Heart left ventricle (tissue), 16 donors: ENCODE measurements around the gene RGS9. TPM values are rescaled to one million over a fixed set of nuclear protein-coding genes. Genes with fewer than 3 reads are reported as not detected.
A peak's percentile ranks its signal among the peaks of the same experiment; 100 is the strongest.

ENCODE experiments used
- ATAC-seq, 4 donors: fragments of 200-7000 bp; cut with Tn5 transposase; one replicate each; pipeline ENCODE4 v1.9.1; 2020 to 2022; ENCODE audit warnings: moderate library complexity in 4 of 4, mild to moderate bottlenecking in 3 of 4, moderate number of reproducible peaks in 1 of 4
- DNase-seq, 5 donors: peaks; one replicate each; pipeline ENCODE4 v3.0.0-alpha.2; 2020
- H3K27ac ChIP-seq, 12 donors: fragments of 200-600 bp; sonication (generic) in 4 of 12; one replicate each; pipeline versions ENCODE4 v1.5.0 to v1.8.0; 2016 to 2022; ENCODE audit warnings: mild to moderate bottlenecking in 2 of 12
- H3K27me3 ChIP-seq, 9 donors: fragments of 200-600 bp; sonication (generic) in 2 of 9; one replicate each; pipeline versions ENCODE4 v1.5.1 to v1.8.0; 2016 to 2022; ENCODE audit warnings: mild to moderate bottlenecking in 3 of 9
- H3K36me3 ChIP-seq, 9 donors: fragments of 200-600 bp; sonication (generic) in 2 of 9; one replicate each; pipeline versions ENCODE4 v1.5.0 to v1.8.0; 2018 to 2022; ENCODE audit warnings: mild to moderate bottlenecking in 2 of 9
- H3K4me1 ChIP-seq, 12 donors: fragments of 200-600 bp; sonication (generic) in 4 of 12; one replicate each; pipeline versions ENCODE4 v1.5.0 to v1.8.0; 2016 to 2022; ENCODE audit warnings: mild to moderate bottlenecking in 3 of 12
- H3K4me3 ChIP-seq, 12 donors: fragments of 200-600 bp; sonication (generic) in 4 of 12; one replicate each; pipeline versions ENCODE4 v1.5.0 to v1.8.0; 2017 to 2022; ENCODE audit warnings: mild to moderate bottlenecking in 9 of 12, moderate library complexity in 4 of 12
- H3K9me3 ChIP-seq, 12 donors: fragments of 200-600 bp; sonication (generic) in 4 of 12; one replicate each; pipeline versions ENCODE4 v1.5.0 to v1.8.0; 2016 to 2022; ENCODE audit warnings: mild to moderate bottlenecking in 1 of 12
- POLR2A ChIP-seq, 2 donors: fragments of 450-650 bp; IDR thresholded peaks; one replicate each; pipeline ENCODE4 v1.6.1; 2017; ENCODE audit warnings: antibody characterized with exemption in 2 of 2, mild to moderate bottlenecking in 2 of 2, moderate library complexity in 2 of 2
- WGBS, 4 donors: extraction: QIAGEN DNeasy Blood & Tissue Kit in 2 of 4; methylation state at CpG; one replicate each; pipeline versions ENCODE4 v1.1.5 to v1.1.7; 2013 to 2018; 5-methylcytosine and 5-hydroxymethylcytosine counted together
- intact Hi-C, 10 donors: fragments of 100-400 bp; cut with DNase I; formaldehyde crosslinking; loops; one replicate each; pipeline versions ENCODE4 v1.11.1 to v1.14.2; 2022
- polyA plus RNA-seq, 2 donors: library from polyadenylated mRNA; stranded (reverse); fragments of 200-250 nt; gene quantifications; one replicate each; pipeline ENCODE4 v1.2.3, GENCODE V29; 2013
- total RNA-seq, 9 donors: library from RNA; depleted of rRNA in 2 of 9; stranded (reverse); fragments of >200 nt in 2 of 9; fragmentation: NEBNext Ultra II Directional in 3 of 9; extraction: Animal tissue kit (Norgen Biotek cat#: 25700) in 3 of 9; gene quantifications; one replicate each; pipeline versions ENCODE4 v1.1.0 to v1.2.4, GENCODE V29; 2016 to 2023
- TF ChIP-seq, protein P1 (sequence below), 12 donors: fragments of 200-600 bp; sonication (generic) in 4 of 12; IDR thresholded peaks; one replicate each; pipeline versions ENCODE4 v1.5.0 to v1.8.0; 2018 to 2022; ENCODE audit warnings: antibody characterized with exemption in 12 of 12, mild to moderate bottlenecking in 5 of 12
- donor health status: ischemic (EF 13 %, LVEDD 7.1; RV severe dilation, severe dysfunction).
- donor health status: healthy with polysubstance abuse.
- donor health status: DM: no; HTN: yes; CAD: no.
- donor health status: DM: no; HTN: no; CAD: no.
- donor health status: ischemic (EF 25% LVEDD 6.9; RV normal size, moderate dysfunction).
- donor health status: ischemic (EF 25% LVEDD 5.7; RV mildly dilated, moderate dysfunction).
- donor health status: healthy.
- donor health status: DM: yes; HTN: yes; CAD: no.
- donor health status: ischemic (EF 35%, LVEDD 5.7; RV mildly dilated, moderate dysfunction).
- donor health status: nonischemic (EF 11% LVEDD 7.7; RV severe dilation, severe dysfunction).
- donor health status: DM: yes; HTN: yes; CAD: no.
- donor health status: PGD.
- donor health status: ischemic (EF 29% LVEDD 5.4; RV normal size, mild dysfunction).
- donor health status: nonischemic (EF 23%, LVEDD 6.1; RV moderate dilation, normal function).

The RGS9 gene
- total and polyA plus RNA-seq, 11 donors = 0.68 to 5.1 (median 1.4) TPM

DNA sequence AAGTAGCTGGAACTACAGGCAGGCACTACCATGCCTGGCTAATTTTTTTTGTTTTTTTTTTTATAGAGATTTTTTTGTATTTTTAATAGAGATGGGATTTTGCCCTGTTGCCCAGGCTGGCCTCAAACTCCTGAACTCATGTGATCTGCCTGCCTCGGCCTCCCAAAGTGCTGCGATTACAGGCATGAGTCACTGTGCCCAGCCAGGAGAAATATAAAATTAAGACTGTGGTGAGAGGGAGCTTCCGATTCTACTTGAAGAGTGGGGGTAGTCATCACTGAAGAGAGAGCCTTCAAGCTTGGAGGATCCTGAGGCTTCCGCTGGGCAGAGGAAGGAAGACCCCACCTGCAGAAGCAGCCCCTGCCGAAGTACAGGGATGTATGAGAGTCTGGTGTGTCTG, 34.4 kb upstream of the RGS9 start:
- Histone ChIP-seq H3K27ac (no peak overlapping the region), H3K9me3 (no peaks in the 10 kb centered on the region), H3K36me3 (no peaks in the 10 kb centered on the region), H3K4me3 (no peak overlapping the region), H3K4me1 (peaks cover 0 to 37% (median 17%) of the 10 kb centered on the region in 12 donors), H3K27me3 (no peaks in the 10 kb centered on the region)
- DNase-seq (no peak), ATAC-seq (no peak)
- TF ChIP-seq, protein P1, sequence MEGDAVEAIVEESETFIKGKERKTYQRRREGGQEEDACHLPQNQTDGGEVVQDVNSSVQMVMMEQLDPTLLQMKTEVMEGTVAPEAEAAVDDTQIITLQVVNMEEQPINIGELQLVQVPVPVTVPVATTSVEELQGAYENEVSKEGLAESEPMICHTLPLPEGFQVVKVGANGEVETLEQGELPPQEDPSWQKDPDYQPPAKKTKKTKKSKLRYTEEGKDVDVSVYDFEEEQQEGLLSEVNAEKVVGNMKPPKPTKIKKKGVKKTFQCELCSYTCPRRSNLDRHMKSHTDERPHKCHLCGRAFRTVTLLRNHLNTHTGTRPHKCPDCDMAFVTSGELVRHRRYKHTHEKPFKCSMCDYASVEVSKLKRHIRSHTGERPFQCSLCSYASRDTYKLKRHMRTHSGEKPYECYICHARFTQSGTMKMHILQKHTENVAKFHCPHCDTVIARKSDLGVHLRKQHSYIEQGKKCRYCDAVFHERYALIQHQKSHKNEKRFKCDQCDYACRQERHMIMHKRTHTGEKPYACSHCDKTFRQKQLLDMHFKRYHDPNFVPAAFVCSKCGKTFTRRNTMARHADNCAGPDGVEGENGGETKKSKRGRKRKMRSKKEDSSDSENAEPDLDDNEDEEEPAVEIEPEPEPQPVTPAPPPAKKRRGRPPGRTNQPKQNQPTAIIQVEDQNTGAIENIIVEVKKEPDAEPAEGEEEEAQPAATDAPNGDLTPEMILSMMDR (IDR thresholded peaks at IDR 0.05) = no peak
- no peak for TF ChIP-seq POLR2A (IDR thresholded peaks at IDR 0.05)
- 75 to 85% (median 78%) methylated on average over 5 of the region's 5 CpGs for whole genome bisulfite sequencing, 4 donors
- intact Hi-C loops = loop anchor here in 9 of 10 donors (5.0 to 10.0 kb wide), 7 partner anchors 40 to 140 kb away; partner anchors contain the start of gene GNA13 (in 1 of the 9)

DNA sequence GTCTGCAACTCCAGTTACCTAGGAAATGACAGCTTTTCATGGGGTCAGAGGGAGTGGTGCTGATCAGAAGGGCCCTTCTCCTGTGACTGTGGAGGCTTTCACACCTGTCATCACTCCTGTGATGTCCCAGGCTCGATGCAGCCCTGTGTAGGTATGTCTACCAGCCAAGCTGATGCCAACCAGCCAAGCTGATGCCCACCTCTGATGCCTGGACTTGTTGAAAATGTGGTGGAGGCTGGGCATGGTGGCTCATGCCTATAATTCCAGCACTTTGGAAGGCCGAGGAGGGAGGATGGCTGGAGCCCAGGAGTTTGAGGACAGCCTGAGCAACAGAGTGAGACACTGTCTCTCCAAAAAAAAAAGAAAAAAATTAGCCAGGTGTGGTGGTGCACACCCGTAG, 33.7 kb upstream of the RGS9 start:
- ATAC-seq (no peak), DNase-seq (no peak)
- Histone ChIP-seq H3K9me3 (no peaks in the 10 kb centered on the region), H3K4me1 (peaks cover 0 to 37% (median 17%) of the 10 kb centered on the region in 12 donors), H3K27ac (no peak overlapping the region), H3K27me3 (no peaks in the 10 kb centered on the region), H3K4me3 (no peak overlapping the region), H3K36me3 (no peaks in the 10 kb centered on the region)
- 62 to 74% (median 67%) methylated on average over 3 of the region's 3 CpGs for WGBS, 4 donors
- intact Hi-C loops = loop anchor here in 9 of 10 donors (5.0 to 10.0 kb wide), 7 partner anchors 41 to 141 kb away; partner anchors contain the start of gene GNA13 (in 1 of the 9)
- TF ChIP-seq POLR2A (IDR thresholded peaks at IDR 0.05) = no peak
- TF ChIP-seq, protein P1 (IDR thresholded peaks at IDR 0.05) = no peak

DNA sequence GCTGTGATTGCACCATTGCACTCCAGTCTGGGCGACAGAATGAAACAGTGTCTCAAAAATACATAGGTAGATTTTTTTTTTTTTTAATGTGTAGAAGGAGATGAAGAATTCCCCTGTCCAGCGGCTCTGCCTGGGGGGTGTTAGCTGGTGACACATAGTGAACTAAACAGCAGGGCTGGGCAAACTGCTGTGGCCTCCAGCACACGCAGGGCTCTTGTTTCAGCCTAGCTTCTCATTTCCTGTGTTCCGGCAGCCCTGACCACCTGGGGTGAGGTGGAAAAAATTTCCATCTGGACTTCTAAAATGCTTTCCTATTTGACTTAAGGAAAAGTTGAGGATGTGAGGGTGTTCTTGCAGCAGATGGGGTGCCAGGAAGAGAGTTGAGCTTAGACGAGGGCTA, 33.3 kb upstream of the RGS9 start:
- Histone ChIP-seq H3K27ac (peak overlapping the region in 1 of 12 donors; percentile 44), H3K4me3 (no peak overlapping the region), H3K36me3 (no peaks in the 10 kb centered on the region), H3K27me3 (no peaks in the 10 kb centered on the region), H3K9me3 (no peaks in the 10 kb centered on the region), H3K4me1 (peaks cover 0 to 37% (median 17%) of the 10 kb centered on the region in 12 donors)
- ATAC-seq (no peak), DNase-seq (no peak)
- WGBS, 4 donors = 81 to 87% (median 86%) methylated on average over 5 of the region's 5 CpGs
- TF ChIP-seq, protein P1 (IDR thresholded peaks at IDR 0.05) = no peak
- TF ChIP-seq POLR2A (IDR thresholded peaks at IDR 0.05) = no peak
- intact Hi-C loops = loop anchor here in 9 of 10 donors (5.0 to 10.0 kb wide), 7 partner anchors 42 to 142 kb away; partner anchors contain the start of gene GNA13 (in 1 of the 9)

DNA sequence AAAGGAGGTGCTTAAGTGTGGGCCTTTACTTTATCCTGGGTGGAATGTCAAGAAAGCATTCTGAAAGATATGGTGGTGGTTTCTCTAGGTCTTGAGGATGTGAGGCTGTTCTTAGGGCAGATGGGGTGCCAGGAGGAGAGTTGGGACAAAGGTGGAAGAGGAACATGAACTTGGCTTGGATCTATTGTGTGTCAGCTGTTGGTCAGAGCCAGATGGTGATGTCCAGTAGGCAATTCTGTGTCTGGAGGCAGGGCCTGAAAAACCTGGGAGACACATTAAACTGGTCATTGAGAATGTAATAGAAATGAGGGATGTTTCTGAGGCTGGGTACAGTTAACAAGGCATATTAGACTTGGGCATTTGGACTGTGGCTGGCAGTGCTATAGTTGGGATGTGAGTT, 32.6 kb upstream of the RGS9 start:
- Histone ChIP-seq H3K27me3 (no peaks in the 10 kb centered on the region), H3K9me3 (no peaks in the 10 kb centered on the region), H3K36me3 (no peaks in the 10 kb centered on the region), H3K4me3 (no peak overlapping the region), H3K4me1 (peaks cover 0 to 33% (median 17%) of the 10 kb centered on the region in 12 donors), H3K27ac (peak overlapping the region in 1 of 12 donors; percentile 44)
- ATAC-seq (no peak), DNase-seq (no peak)
- TF ChIP-seq POLR2A (IDR thresholded peaks at IDR 0.05) = no peak
- TF ChIP-seq, protein P1 (IDR thresholded peaks at IDR 0.05) = no peak
- intact Hi-C loops = loop anchor here in 9 of 10 donors (5.0 to 10.0 kb wide), 7 partner anchors 42 to 142 kb away; partner anchors contain the start of gene GNA13 (in 1 of the 9)
